ENCODE data around the gene IL17RD. TPM values are rescaled to one million over a fixed set of nuclear protein-coding genes. Genes with fewer than 3 reads are reported as not detected.
A peak's percentile ranks its signal among the peaks of the same experiment; 100 is the strongest.

The IL17RD gene
- total RNA-seq, 1 experiment from 2014 or later, result 38.4 TPM

DNA sequence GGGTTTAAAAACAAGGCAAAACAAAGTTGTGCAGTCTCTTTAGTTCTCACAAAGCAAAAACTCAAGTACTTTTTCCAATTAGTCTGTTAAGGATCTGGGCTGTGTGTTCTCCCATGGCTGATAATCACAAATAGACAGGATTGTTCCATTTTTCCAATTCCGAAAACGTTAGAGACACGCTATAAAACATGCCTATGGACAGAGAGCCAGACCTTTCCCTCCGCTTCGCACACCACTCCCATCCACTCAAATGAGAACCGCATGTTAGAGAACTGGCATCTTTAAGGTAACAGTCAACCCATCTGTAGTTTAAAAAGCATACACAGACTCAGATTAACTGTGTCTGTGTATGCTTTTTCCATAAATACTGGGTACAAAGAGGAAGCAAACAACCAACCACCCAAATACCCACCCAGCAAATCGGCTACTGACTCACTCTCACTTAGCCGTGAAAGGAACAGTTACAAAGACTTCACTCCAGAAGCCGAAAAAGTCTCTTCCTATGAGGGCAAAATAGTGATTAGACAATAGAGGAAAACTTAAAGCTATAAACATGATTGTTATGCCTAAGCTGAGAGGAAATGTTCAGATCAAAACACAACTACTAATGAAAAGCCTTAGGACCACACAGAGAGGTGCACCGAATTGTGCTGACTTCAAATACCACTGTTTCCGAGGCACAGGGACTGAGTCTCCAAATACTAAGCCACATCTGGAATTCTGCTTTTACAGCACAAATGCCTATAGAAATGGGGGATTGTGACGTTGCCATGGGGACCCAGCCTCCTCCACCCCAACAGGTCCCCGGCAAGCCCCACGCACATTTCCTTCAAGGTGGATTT, 36.1 kb downstream of the IL17RD start:
- Histone ChIP-seq H3K4me1 (peaks cover 63% of the 10 kb centered on the region), H3K27ac (peak overlapping the region; percentile 100), H3K9me3 (replicated peaks) (no peaks in the 10 kb centered on the region), H3K27me3 (no peaks in the 10 kb centered on the region), H3K4me3 (peak overlapping the region; percentile 9), H3K36me3 (no peaks in the 10 kb centered on the region)
- peak; percentile 33 to 68 for DNase-seq

DNA sequence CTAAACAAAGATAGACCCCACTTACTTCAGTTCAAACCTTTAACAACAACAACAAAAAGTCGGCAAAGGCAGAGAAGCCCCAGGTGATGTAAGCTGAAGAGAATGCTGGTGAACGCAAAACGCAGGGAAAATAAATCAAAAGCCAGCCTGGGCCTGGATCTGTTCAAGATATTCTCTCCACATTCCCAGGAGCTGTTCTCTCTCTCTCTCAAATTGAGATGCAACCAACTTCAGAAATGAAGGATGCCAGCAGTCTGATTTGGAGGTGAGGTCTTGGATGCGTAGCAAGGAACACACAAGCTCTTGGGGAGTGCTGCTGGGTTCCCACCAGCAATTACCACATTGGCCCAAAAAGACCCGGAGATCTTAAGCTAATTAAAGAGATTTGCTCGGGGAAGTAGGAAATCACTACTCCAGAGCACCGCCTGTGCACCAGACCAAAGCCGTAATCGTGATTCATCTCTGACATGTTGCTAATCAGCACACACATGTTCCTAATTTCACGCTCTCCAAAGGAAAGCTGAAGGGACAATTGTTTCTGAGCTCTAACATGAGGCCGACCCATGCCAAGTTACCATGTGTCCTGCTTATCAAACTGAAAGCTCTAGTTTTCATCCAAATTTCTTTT, 37.1 kb downstream of the IL17RD start:
- H3K9me3 ChIP-seq (replicated peaks), result no peaks in the 10 kb centered on the region
- H3K36me3 ChIP-seq, result no peaks in the 10 kb centered on the region
- peaks cover 63% of the 10 kb centered on the region for H3K4me1 ChIP-seq
- H3K4me3 ChIP-seq, result peak overlapping the region; percentile 39
- H3K27me3 ChIP-seq, result no peaks in the 10 kb centered on the region
- DNase-seq, result peak; percentile 90 to 98
- peak overlapping the region; percentile 100 for H3K27ac ChIP-seq

DNA sequence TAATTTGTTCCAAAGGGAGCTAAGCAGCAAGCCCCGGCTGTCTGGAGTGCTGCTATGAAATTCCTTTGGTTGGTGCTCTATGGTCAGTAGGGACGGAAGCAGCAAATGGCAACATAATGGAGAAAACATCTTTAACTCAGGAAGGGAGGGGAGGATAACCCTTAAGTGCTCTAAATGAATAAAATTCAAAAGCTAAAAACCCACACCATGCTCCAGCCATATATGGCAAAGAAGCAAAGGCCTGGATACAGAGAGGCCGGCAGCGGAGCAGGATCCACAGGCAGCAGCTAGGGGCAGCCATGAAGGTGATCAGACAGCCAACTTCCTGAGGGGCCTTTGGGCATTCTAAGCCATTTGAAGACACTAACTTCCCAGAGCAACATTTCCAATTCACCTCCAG, 38.9 kb downstream of the IL17RD start:
- no peaks in the 10 kb centered on the region for H3K27me3 ChIP-seq
- H3K9me3 ChIP-seq (replicated peaks), result no peaks in the 10 kb centered on the region
- H3K4me1 ChIP-seq, result peaks cover 64% of the 10 kb centered on the region
- DNase-seq, result no peak
- H3K27ac ChIP-seq, result peak overlapping the region; percentile 25
- no peaks in the 10 kb centered on the region for H3K36me3 ChIP-seq
- no peak overlapping the region for H3K4me3 ChIP-seq

DNA sequence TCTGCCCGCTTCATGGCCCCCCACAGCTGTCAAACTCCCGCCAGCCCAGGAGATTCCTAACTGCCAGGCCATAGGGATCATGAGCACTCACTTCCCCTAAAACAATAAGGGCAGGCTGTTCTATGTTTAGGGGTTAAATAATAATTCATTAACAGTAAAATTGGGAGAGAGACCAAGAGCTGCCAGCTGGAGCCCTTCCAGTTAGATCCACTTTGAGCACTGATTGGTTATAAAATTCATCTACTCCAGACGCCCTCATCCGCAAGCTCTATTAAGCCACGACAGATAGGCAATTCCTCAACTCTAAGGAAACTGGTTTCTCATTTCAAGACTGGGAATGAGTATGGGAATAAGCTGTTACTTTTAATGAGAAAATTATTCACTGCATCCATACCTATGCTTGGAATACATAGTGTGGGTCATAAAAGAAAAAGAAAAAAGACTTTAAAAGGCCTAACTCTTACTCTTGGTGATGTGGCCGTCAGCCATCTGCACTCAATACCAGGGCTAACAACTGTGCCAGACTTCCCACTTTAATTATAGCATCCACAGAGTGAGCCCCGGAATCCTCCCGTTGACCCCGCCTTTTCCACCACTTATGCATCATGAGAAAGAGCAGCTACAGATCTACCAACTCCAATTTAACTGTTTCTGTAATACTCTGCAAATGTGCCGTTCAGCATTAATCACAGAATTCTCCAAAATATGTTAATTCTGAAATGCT, 44.5 kb downstream of the IL17RD start:
- H3K27me3 ChIP-seq, result no peaks in the 10 kb centered on the region
- no peaks in the 10 kb centered on the region for H3K36me3 ChIP-seq
- no peaks in the 10 kb centered on the region for H3K9me3 ChIP-seq (replicated peaks)
- DNase-seq, result peak in 1 of 2 experiments; percentile 42
- no peak overlapping the region for H3K4me3 ChIP-seq
- peaks cover 31% of the 10 kb centered on the region for H3K4me1 ChIP-seq
- peak overlapping the region; percentile 93 for H3K27ac ChIP-seq

DNA sequence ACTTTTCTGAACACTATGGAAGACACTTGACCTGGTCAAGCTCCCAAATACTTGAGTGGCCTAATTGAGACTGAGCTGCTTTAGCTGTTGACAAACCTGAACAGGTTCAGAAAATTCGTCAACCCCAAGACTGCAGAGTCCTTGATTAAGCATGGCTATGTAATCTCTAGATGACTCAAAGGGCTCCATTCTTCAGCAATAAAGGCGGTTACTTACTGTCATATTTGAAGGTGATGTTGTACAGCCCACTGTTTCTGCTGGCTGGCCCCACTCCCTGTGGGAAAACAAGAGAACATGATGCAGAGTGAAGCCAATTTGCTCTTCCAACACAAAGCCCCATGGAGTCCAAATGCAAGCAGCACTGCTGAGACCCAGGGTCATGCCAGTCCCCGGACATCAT, 45.1 kb downstream of the IL17RD start:
- Histone ChIP-seq H3K4me1 (peaks cover 28% of the 10 kb centered on the region), H3K36me3 (no peaks in the 10 kb centered on the region)
- DNase-seq, result peak; percentile 57 to 84

DNA sequence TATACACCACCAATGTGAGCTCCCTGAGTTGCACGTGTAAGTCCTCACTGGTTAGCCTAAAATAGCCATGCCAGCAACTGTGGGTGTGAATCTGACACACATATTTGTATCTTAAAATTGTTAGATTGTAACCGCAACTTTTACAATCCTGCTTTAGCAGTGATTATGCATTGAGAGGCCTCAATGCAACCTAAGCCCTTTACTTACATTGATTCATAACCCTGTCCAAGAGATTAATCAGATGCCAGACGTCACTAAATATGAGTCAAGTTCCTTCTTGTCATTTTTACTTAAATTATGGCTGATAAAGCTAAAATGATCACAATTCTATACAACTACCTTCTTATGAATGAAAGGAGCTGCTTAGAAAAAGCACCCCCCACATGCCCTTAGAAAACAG, 46.9 kb downstream of the IL17RD start:
- H3K4me3 ChIP-seq, result no peak overlapping the region
- H3K36me3 ChIP-seq, result peaks cover 2% of the 10 kb centered on the region; the same call in 1 of the 2 replicates
- DNase-seq, result no peak
- H3K4me1 ChIP-seq, result peaks cover 24% of the 10 kb centered on the region
- no peaks in the 10 kb centered on the region for H3K27me3 ChIP-seq
- H3K9me3 ChIP-seq (replicated peaks), result no peaks in the 10 kb centered on the region
- no peak overlapping the region for H3K27ac ChIP-seq

More for the DNA sequence above, 45.1 kb downstream of the IL17RD start:
- Histone ChIP-seq H3K27me3 (no peaks in the 10 kb centered on the region), H3K4me3 (no peak overlapping the region), H3K27ac (peak overlapping the region; percentile 93), H3K9me3 (replicated peaks) (no peaks in the 10 kb centered on the region)

DNA sequence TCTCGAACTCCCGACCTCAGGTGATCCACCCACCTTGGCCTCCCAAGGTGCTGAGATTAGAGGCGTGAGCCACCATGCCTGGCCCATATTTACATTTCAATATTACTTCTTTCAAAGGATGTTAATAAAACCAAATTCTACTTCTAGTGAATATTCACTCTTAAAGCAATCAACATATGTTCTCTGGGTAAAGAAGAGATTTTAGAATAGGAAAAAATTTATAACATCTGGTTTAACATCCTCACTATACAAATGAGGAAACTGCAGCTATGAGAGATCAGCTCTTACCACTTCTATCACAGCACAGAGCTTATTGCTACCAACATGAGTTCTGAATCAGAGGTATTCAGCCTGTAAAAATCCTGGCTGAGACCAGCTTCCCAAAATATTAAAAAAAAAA, 48.7 kb downstream of the IL17RD start:
- no peak for DNase-seq
- peaks cover 24% of the 10 kb centered on the region for H3K4me1 ChIP-seq
- no peaks in the 10 kb centered on the region for H3K27me3 ChIP-seq
- no peak overlapping the region for H3K4me3 ChIP-seq
- H3K36me3 ChIP-seq, result peaks cover 3% of the 10 kb centered on the region; the same call in 1 of the 2 replicates
- no peak overlapping the region for H3K27ac ChIP-seq
- H3K9me3 ChIP-seq (replicated peaks), result no peaks in the 10 kb centered on the region

DNA sequence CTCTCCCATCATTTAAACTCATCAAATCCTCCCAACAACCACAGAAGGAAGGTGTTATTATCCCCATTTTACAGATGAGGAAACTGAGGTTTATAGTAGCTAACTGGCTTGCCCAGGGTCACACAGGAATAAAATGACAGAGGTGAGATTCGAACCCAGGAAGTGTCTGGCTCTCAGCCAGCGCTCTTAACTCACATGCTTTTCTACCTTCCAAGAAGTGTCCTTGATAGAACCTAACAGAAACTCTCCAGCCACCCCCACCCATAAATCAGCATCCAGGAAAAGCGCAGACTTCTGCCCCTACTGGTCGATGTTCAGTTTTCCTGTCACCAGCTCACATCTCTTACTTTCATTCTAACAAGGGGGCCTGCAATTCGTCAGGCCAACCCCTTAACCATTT, 52.9 kb downstream of the IL17RD start:
- Histone ChIP-seq H3K9me3 (replicated peaks) (no peaks in the 10 kb centered on the region), H3K36me3 (peaks cover 11% of the 10 kb centered on the region), H3K4me3 (peak overlapping the region; percentile 16), H3K27me3 (no peaks in the 10 kb centered on the region), H3K4me1 (peaks cover 21% of the 10 kb centered on the region), H3K27ac (peak overlapping the region; percentile 73)
- peak; percentile 26 to 47 for DNase-seq

DNA sequence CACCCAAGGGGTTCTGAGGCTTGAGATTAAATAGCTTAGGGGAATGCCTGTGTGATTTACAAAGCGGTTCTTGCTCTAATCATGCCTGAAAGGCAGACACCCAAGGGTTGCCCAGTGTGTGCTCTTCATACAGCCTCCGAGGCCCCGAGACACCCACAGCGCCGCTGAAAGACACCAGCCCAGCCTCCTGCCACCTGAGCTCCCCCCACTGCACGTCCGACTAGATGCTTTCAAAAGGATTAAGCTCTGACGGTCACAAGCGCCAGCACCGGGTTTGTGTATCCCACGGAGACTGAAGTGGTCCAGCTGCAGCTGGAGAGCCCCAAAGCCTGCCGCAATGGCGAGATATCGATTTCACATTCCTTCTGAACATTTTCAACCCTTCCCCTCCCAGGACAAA, 54.4 kb downstream of the IL17RD start:
- Histone ChIP-seq H3K27ac (peak overlapping the region; percentile 73), H3K4me3 (peak overlapping the region; percentile 18; the same call in 1 of the 2 replicates), H3K36me3 (peaks cover 19% of the 10 kb centered on the region), H3K9me3 (replicated peaks) (no peaks in the 10 kb centered on the region), H3K4me1 (peaks cover 21% of the 10 kb centered on the region), H3K27me3 (no peaks in the 10 kb centered on the region)
- peak; percentile 86 to 90 for DNase-seq

GRCh38 chr3:57110214-57110613, 54.9 kb downstream of the IL17RD start:
- no peak overlapping the region for H3K4me3 ChIP-seq
- no peak for DNase-seq
- H3K36me3 ChIP-seq, result peaks cover 19% of the 10 kb centered on the region
- no peaks in the 10 kb centered on the region for H3K27me3 ChIP-seq
- H3K4me1 ChIP-seq, result peaks cover 21% of the 10 kb centered on the region
- H3K9me3 ChIP-seq (replicated peaks), result no peaks in the 10 kb centered on the region
- no peak overlapping the region for H3K27ac ChIP-seq

- Histone ChIP-seq H3K27me3 (no peaks in the 10 kb centered on the region), H3K4me3 (no peak overlapping the region), H3K9me3 (replicated peaks) (no peaks in the 10 kb centered on the region), H3K4me1 (peaks cover 21% of the 10 kb centered on the region), H3K36me3 (peaks cover 19% of the 10 kb centered on the region), H3K27ac (no peak overlapping the region)
- DNase-seq, result no peak
These were observed 55.5 kb downstream of the IL17RD start for GRCh38 chr3:57109437-57110199.

GRCh38 chr3:57108684-57109083, 56.5 kb downstream of the IL17RD start:
- Histone ChIP-seq H3K27ac (no peak overlapping the region), H3K36me3 (peaks cover 23% of the 10 kb centered on the region), H3K4me1 (peaks cover 24% of the 10 kb centered on the region), H3K9me3 (replicated peaks) (no peaks in the 10 kb centered on the region), H3K27me3 (no peaks in the 10 kb centered on the region), H3K4me3 (no peak overlapping the region)
- no peak for DNase-seq

DNA sequence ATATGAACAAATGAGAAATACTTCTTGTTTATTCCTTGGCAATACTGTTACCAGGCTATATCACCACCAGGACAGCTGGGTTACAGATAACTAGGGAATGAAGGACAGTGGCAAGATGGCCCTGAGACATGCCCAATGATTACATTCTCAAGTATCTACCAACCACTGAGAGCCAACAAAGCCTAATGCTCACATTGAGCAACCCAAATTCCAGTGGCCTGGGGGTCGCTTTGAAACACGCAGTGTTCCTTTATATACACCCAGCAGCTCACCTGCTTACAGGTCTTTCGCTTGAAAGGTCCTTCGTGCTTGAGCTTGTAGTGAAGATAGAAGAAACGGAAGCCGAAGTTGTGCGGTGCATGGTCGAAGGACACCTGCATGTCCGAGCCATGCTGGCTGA, 59.6 kb downstream of the IL17RD start:
- DNase-seq, result no peak
- Histone ChIP-seq H3K36me3 (peaks cover 23% of the 10 kb centered on the region), H3K27me3 (no peaks in the 10 kb centered on the region), H3K27ac (no peak overlapping the region), H3K4me1 (peaks cover 13% of the 10 kb centered on the region), H3K4me3 (no peak overlapping the region), H3K9me3 (replicated peaks) (no peaks in the 10 kb centered on the region)

DNA sequence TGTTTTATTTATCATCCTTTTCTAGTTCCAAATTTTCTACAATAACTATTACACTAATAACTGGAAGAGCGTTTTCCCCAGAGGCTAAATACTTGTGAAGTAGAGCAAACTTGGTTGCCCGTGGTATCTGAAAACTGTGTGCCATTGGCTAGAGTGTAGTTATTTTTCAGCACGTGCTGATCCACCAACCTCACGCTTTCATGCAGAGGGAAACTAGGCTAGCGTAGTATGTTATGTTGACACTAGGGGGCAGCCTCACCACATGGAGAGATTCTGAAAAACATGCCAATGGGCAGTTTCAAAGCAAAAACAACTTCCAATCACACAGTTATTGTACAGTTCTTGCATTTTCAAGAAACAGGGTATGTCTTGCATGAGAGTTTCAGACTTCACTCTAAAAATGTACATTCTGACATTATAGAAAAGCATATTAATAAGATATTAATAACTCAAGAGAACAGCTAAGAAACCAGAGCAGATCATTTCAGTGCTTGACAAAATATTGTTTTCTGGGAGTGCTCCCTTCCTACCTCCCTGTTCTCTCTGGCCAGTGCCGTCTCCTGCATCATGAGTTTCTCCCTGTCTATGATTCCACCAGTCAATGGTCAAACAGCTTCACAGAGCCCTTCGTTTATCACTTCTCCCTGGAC, 65.0 kb downstream of the IL17RD start:
- Histone ChIP-seq H3K27me3 (no peaks in the 10 kb centered on the region), H3K4me1 (peaks cover 8% of the 10 kb centered on the region), H3K9me3 (replicated peaks) (no peaks in the 10 kb centered on the region), H3K4me3 (no peak overlapping the region), H3K36me3 (peaks cover 19% of the 10 kb centered on the region), H3K27ac (no peak overlapping the region)
- DNase-seq, result peak; percentile 60 to 87
